DOHH2 (cell line): ENCODE data around the gene WBP2.

ENCODE experiments used
- H3F3A ChIP-seq: fragments of 200-600 bp; sonication (generic), shearing (Covaris generic); 2 replicates; pipeline ENCODE4 v1.6.0; 2016; ENCODE audit warnings: antibody characterized with exemption, mild to moderate bottlenecking; ENCODE audit not compliant: control insufficient read depth, insufficient read depth
- H3K27ac ChIP-seq: fragments of 200-600 bp; sonication (generic); 2 replicates; pipeline ENCODE4 v1.5.1; 2014; ENCODE audit warnings: low read depth, mild to moderate bottlenecking, low read length, moderate library complexity
- H3K27me3 ChIP-seq: fragments of 200-600 bp; sonication (generic); 2 replicates; pipeline ENCODE4 v1.6.1; 2014; ENCODE audit warnings: mild to moderate bottlenecking, low read length, mixed read lengths; ENCODE audit not compliant: control insufficient read depth
- H3K36me3 ChIP-seq: fragments of 200-600 bp; sonication (generic); 2 replicates; pipeline ENCODE4 v1.6.1; 2014; ENCODE audit warnings: mild to moderate bottlenecking, low read length, moderate library complexity, mixed read lengths; ENCODE audit not compliant: control insufficient read depth
- H3K4me1 ChIP-seq: fragments of 200-600 bp; sonication (generic); 2 replicates; pipeline ENCODE4 v1.6.1; 2014; ENCODE audit warnings: mild to moderate bottlenecking, low read length, mixed read lengths; ENCODE audit not compliant: control insufficient read depth
- H3K4me2 ChIP-seq: fragments of 200-600 bp; sonication (generic); 2 replicates; pipeline ENCODE4 v1.6.0; 2014; ENCODE audit warnings: mild to moderate bottlenecking, low read length, moderate library complexity
- H3K4me3 ChIP-seq: fragments of 200-600 bp; sonication (generic); 2 replicates; pipeline ENCODE4 v1.5.1; 2014; ENCODE audit warnings: mild to moderate bottlenecking, low read length, mixed read lengths
- H3K79me2 ChIP-seq: fragments of 200-600 bp; sonication (generic); 2 replicates; pipeline ENCODE4 v1.6.1; 2014; ENCODE audit warnings: mild to moderate bottlenecking, low read length, mixed read lengths; ENCODE audit not compliant: control insufficient read depth
- H3K9me2 ChIP-seq: fragments of 200-600 bp; sonication (generic); replicated peaks from 2 replicates; pipeline ENCODE4 v1.6.1; 2014; ENCODE audit warnings: mild to moderate bottlenecking, low read length, mixed read lengths; ENCODE audit not compliant: control insufficient read depth
- H3K9me3 ChIP-seq: fragments of 200-600 bp; sonication (generic); 2 replicates; pipeline ENCODE4 v1.6.1; 2014; ENCODE audit warnings: antibody characterized with exemption, low read length, mixed read lengths; ENCODE audit not compliant: control insufficient read depth, insufficient read depth
- H4K20me1 ChIP-seq: fragments of 200-600 bp; sonication (generic); 2 replicates; pipeline ENCODE4 v1.6.0; 2014; ENCODE audit warnings: low read depth, mild to moderate bottlenecking, antibody characterized with exemption, low read length, moderate library complexity; ENCODE audit not compliant: control insufficient read depth, insufficient read depth
- EZH2phosphoT487 ChIP-seq: fragments of 200-600 bp; sonication (generic); IDR thresholded peaks from 2 replicates; pipeline ENCODE4 v1.6.1; 2017; ENCODE audit warnings: borderline replicate concordance, mild to moderate bottlenecking, antibody characterized with exemption, low read length, moderate library complexity, mixed read lengths
- TF ChIP-seq, protein P1 (sequence below): fragments of 200-600 bp; sonication (generic); IDR thresholded peaks from one replicate; pipeline ENCODE4 v1.5.1; 2014; ENCODE audit warnings: antibody characterized with exemption, mild to moderate bottlenecking, low read depth, low read length; ENCODE audit not compliant: poor library complexity, severe bottlenecking

The WBP2 gene

DNA sequence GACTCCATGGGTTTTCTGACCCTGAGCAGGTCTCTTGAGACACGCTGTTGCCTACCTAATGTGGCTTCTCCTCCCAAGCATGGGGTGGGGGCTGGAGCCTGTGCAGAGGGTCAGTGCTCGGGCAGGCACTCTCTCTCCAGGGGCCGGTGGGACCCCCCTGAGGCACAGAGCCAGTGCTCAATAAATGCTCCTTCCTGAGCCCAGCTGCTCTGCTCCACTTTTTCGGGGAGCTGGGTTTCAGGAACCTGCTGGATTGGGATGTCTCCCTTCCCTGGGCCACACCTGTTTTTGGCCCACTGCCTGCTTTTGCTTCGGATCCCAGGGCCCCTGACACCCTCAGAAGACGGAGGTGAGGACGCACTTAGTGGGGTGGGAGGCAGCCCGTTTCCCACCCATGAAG is 42.9 kb upstream of the WBP2 start:
- Histone ChIP-seq H3K4me1 (peaks cover 20% of the 10 kb centered on the region), H4K20me1 (no peaks in the 10 kb centered on the region), H3K4me3 (no peak overlapping the region), H3K27me3 (no peaks in the 10 kb centered on the region), H3K4me2 (no peak overlapping the region), H3K79me2 (peaks cover 49% of the 10 kb centered on the region), H3K9me3 (no peaks in the 10 kb centered on the region), H3K9me2 (no peaks in the 10 kb centered on the region), H3F3A (peaks cover 9% of the 10 kb centered on the region), H3K36me3 (peaks cover 67% of the 10 kb centered on the region), H3K27ac (no peak overlapping the region)
- TF ChIP-seq, protein P1, sequence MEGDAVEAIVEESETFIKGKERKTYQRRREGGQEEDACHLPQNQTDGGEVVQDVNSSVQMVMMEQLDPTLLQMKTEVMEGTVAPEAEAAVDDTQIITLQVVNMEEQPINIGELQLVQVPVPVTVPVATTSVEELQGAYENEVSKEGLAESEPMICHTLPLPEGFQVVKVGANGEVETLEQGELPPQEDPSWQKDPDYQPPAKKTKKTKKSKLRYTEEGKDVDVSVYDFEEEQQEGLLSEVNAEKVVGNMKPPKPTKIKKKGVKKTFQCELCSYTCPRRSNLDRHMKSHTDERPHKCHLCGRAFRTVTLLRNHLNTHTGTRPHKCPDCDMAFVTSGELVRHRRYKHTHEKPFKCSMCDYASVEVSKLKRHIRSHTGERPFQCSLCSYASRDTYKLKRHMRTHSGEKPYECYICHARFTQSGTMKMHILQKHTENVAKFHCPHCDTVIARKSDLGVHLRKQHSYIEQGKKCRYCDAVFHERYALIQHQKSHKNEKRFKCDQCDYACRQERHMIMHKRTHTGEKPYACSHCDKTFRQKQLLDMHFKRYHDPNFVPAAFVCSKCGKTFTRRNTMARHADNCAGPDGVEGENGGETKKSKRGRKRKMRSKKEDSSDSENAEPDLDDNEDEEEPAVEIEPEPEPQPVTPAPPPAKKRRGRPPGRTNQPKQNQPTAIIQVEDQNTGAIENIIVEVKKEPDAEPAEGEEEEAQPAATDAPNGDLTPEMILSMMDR = no peak

DNA sequence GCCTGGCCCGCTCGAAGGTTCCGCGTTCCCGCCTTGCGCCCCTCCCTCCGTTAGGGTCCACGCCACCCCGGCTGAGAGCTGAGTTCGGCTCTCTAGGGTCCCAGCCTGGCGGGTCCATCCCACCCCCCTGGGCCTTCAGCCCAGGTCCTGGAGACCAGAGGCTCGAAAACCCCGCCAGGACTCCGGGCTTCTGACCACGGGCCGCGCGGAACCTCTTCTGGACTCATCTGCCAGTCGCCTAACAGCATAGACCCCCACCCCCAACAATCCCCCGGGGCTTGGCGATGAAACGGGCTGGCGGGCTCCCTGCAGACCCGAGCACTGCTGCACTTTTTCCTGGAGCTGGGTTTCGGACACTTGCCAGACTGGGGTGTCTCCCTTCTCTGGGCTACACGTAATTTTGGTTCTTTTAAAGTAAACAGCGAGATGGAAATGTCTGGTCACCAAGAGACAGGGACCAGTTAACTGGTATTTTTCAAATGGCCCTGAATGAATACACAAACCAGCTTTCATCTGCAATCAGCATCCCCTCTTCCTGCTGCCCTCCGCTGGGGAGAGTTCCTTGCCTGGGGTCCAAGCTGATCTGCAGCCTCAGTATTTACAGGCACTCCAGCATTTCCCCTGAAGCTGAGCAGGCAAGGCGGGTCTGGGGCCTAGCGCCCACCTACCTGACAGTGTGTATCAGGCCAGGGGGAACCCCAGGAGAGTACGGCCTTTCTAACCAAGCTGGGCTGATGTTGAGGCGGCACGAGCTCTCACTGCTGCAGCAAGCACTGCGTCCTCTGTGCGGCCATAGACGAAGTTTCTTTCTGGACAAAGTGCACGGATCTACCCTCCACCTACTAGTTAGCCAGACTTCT is 42.3 kb upstream of the WBP2 start:
- H4K20me1 ChIP-seq = no peaks in the 10 kb centered on the region
- no peaks in the 10 kb centered on the region for H3K9me2 ChIP-seq
- H3K27ac ChIP-seq = no peak overlapping the region
- peaks cover 18% of the 10 kb centered on the region for H3K4me1 ChIP-seq
- peaks cover 9% of the 10 kb centered on the region for H3F3A ChIP-seq
- peaks cover 45% of the 10 kb centered on the region for H3K79me2 ChIP-seq
- no peak for TF ChIP-seq EZH2phosphoT487
- TF ChIP-seq, protein P1 = no peak
- peak overlapping the region; percentile 99 for H3K4me2 ChIP-seq
- peaks cover 66% of the 10 kb centered on the region for H3K36me3 ChIP-seq
- H3K9me3 ChIP-seq = no peaks in the 10 kb centered on the region
- H3K27me3 ChIP-seq = no peaks in the 10 kb centered on the region
- H3K4me3 ChIP-seq = peak overlapping the region; percentile 90

DNA sequence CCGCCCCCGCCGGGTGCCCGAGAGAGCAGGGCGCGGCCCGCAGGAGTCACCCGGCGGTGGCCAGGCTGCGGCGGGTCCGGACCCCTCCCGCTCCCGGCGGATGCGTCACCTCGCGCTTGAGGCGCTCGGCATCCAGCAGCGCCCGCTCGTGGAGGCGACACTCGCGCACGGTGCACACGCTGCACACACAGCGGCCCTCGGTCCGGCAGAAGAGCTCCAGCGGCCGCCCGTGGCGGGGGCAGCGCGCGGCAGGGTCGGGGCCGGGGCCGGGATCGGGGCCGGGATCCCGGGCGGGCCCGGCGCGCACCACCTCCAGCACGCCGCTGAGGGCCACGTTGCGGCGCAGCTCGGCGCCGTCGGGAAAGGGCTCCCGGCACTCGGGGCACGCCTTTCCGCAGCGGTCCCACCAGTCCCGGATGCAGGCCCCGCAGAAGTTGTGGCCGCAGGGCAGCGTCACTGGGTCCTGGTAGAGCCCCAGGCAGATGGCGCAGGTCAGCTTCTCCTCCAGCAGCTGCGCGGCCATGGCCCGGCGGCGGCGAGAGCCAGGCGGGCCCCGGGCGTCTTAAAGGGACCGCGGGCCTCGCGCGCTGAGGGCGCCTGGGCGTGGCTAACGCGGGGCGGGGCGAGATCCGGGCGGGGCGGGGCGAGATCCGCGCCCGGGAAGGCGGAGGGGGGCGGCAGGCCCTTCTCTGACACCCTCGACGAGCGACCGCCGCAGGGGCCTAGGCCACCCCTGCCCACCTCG is 41.5 kb upstream of the WBP2 start, which contains the start of gene TRIM65:
TRIM65 (minus strand) TSS at position 537 of the 745 bp plus-strand sequence; CDS start at position 523, 14 bp downstream.
- Histone ChIP-seq H3K9me2 (no peaks in the 10 kb centered on the region), H3K27me3 (no peaks in the 10 kb centered on the region), H3K4me3 (peak within 1 kb of the TSS; percentile 90), H3K79me2 (peaks cover 42% of the 10 kb centered on the region), H4K20me1 (no peaks in the 10 kb centered on the region), H3K4me2 (peak within 1 kb of the TSS; percentile 99), H3F3A (peaks cover 9% of the 10 kb centered on the region), H3K9me3 (no peaks in the 10 kb centered on the region), H3K4me1 (peaks cover 18% of the 10 kb centered on the region), H3K27ac (peak within 1 kb of the TSS; percentile 47), H3K36me3 (peaks cover 66% of the 10 kb centered on the region)
- TF ChIP-seq, protein P1 = no peak
- TF ChIP-seq EZH2phosphoT487 = no peak
